IMR-90 (cell line): Measurements from ENCODE around the gene TAF10. TPM values are rescaled to one million over a fixed set of nuclear protein-coding genes. Genes with fewer than 3 reads are reported as not detected.

Experiments
- ATAC-seq: fragments of 200-7000 bp; cut with Tn5 transposase; 2 replicates; pipeline ENCODE4 v1.9.1; 2020; ENCODE audit warnings: low read depth, mild to moderate bottlenecking, moderate library complexity
- BruUV-seq: library from RNA; stranded (reverse); fragments of 400-500 nt; replicated peaks from 2 replicates; lab custom pipeline; 2021; lab: Mats Ljungman, UMichigan
- CTCF ChIA-PET: fragments of 300-600 bp; formaldehyde crosslinking; extraction: SDS; loops from one replicate; lab custom pipeline; 2021; ENCODE audit warnings: antibody characterized with exemption; lab: Yijun Ruan, JAX
- POLR2A ChIA-PET: fragments of 300-600 bp; sonication (Branson Sonifier 250); formaldehyde crosslinking; loops from one replicate; lab custom pipeline; 2022; ENCODE audit warnings: antibody characterized with exemption; ENCODE audit not compliant: unreplicated experiment; lab: Charles Lee
- DNase-seq: peaks from one replicate; pipeline ENCODE4 v3.0.0; 2013
- H2AFZ ChIP-seq: replicated peaks from 2 replicates; pipeline ENCODE3; 2013; ENCODE audit warnings: low read length, mild to moderate bottlenecking; ENCODE audit not compliant: poor library complexity
- H2AK5ac ChIP-seq: 2 replicates; pipeline ENCODE4 v1.6.1; 2013; ENCODE audit warnings: low read depth, low read length, inconsistent platforms
- H2AK9ac ChIP-seq: replicated peaks from 2 replicates; pipeline ENCODE3; 2013; ENCODE audit warnings: mild to moderate bottlenecking, low read depth, low read length, moderate library complexity; ENCODE audit not compliant: poor library complexity
- H2BK120ac ChIP-seq: 2 replicates; pipeline ENCODE4 v1.6.1; 2013; ENCODE audit warnings: low read depth, low read length, inconsistent platforms
- H2BK15ac ChIP-seq: 3 replicates; pipeline ENCODE4 v1.6.1; 2013; ENCODE audit warnings: low read depth, low read length, inconsistent platforms
- H2BK20ac ChIP-seq: 2 replicates; pipeline ENCODE4 v1.6.1; 2013; ENCODE audit warnings: low read depth, mild to moderate bottlenecking, inconsistent platforms, low read length, moderate library complexity
- H2BK5ac ChIP-seq: 2 replicates; pipeline ENCODE4 v1.6.1; 2013; ENCODE audit warnings: mild to moderate bottlenecking, low read depth, low read length, inconsistent platforms; ENCODE audit not compliant: poor library complexity, severe bottlenecking
- H3K14ac ChIP-seq: replicated peaks from 2 replicates; pipeline ENCODE4 v1.6.1; 2013; ENCODE audit warnings: low read depth, low read length, inconsistent platforms
- H3K18ac ChIP-seq: 2 replicates; pipeline ENCODE4 v1.6.1; 2013; ENCODE audit warnings: low read depth, low read length, control low read depth
- H3K23ac ChIP-seq: 2 replicates; pipeline ENCODE4 v1.6.1; 2013; ENCODE audit warnings: low read depth, low read length, inconsistent platforms
- H3K27ac ChIP-seq: 2 replicates; pipeline ENCODE4 v1.5.1; 2013; ENCODE audit warnings: mild to moderate bottlenecking, control low read depth, low read length; ENCODE audit not compliant: insufficient read depth
- H3K27me3 ChIP-seq: 2 replicates; pipeline ENCODE4 v1.6.1; 2013; ENCODE audit warnings: low read length; ENCODE audit not compliant: control insufficient read depth, insufficient read depth
- H3K36me3 ChIP-seq: 2 replicates; pipeline ENCODE4 v1.6.1; 2013; ENCODE audit warnings: low read length, mixed read lengths; ENCODE audit not compliant: control insufficient read depth, insufficient read depth
- H3K4ac ChIP-seq: 2 replicates; pipeline ENCODE4 v1.6.1; 2013; ENCODE audit warnings: low read depth, low read length, inconsistent platforms
- H3K4me1 ChIP-seq: 2 replicates; pipeline ENCODE4 v1.6.1; 2013; ENCODE audit warnings: low read length, mixed read lengths; ENCODE audit not compliant: control insufficient read depth, insufficient read depth
- H3K4me2 ChIP-seq: 2 replicates; pipeline ENCODE4 v1.6.1; 2013; ENCODE audit warnings: low read depth, mild to moderate bottlenecking, control low read depth, low read length, moderate library complexity
- H3K4me3 ChIP-seq: 2 replicates; pipeline ENCODE4 v1.5.1; 2013; ENCODE audit warnings: low read depth, mild to moderate bottlenecking, control low read depth, low read length, moderate library complexity; ENCODE audit not compliant: insufficient read depth
- H3K56ac ChIP-seq: 2 replicates; pipeline ENCODE4 v1.6.1; 2013; ENCODE audit warnings: low read length, inconsistent platforms; ENCODE audit not compliant: insufficient read depth; ENCODE audit errors: extremely low read depth
- H3K79me1 ChIP-seq, 2 experiments: 2 replicates each; pipeline ENCODE4 v1.6.1; 2013; ENCODE audit warnings: low read length in 2 of 2, inconsistent platforms in 1 of 2, low read depth in 1 of 2
- H3K9ac ChIP-seq: 2 replicates; pipeline ENCODE4 v1.6.1; 2013; ENCODE audit warnings: low read depth, low read length, control low read depth
- H3K9me1 ChIP-seq: 2 replicates; pipeline ENCODE4 v1.6.1; 2013; ENCODE audit warnings: low read length, inconsistent platforms; ENCODE audit not compliant: insufficient read depth
- H3K9me3 ChIP-seq: 2 replicates; pipeline ENCODE4 v1.6.1; 2013; ENCODE audit warnings: low read length; ENCODE audit not compliant: control insufficient read depth, insufficient read depth
- H4K20me1 ChIP-seq: 2 replicates; pipeline ENCODE4 v1.6.1; 2013; ENCODE audit warnings: low read length, inconsistent platforms; ENCODE audit not compliant: insufficient read depth
- H4K5ac ChIP-seq: 2 replicates; pipeline ENCODE4 v1.6.1; 2013; ENCODE audit warnings: mild to moderate bottlenecking, low read depth, low read length, control low read depth
- H4K8ac ChIP-seq, 2 experiments: 2 replicates each; pipeline ENCODE4 v1.6.1; 2013; ENCODE audit warnings: low read depth in 2 of 2, low read length in 2 of 2, control low read depth in 1 of 2, inconsistent platforms in 1 of 2
- H4K91ac ChIP-seq: 2 replicates; pipeline ENCODE4 v1.6.1; 2013; ENCODE audit warnings: low read depth, low read length, inconsistent platforms; ENCODE audit not compliant: insufficient read depth
- MAZ ChIP-seq: IDR thresholded peaks from 2 replicates; pipeline ENCODE4 v1.6.1; 2012; ENCODE audit warnings: low read depth, mild to moderate bottlenecking, low read length, improper control_type of control experiment, moderate library complexity, borderline replicate concordance
- MXI1 ChIP-seq: IDR thresholded peaks from 2 replicates; pipeline ENCODE4 v1.6.1; 2012; ENCODE audit warnings: low read depth, mild to moderate bottlenecking, low read length, moderate library complexity, borderline replicate concordance
- WGBS, 2 experiments: methylation state at CpG; one replicate each; pipeline versions ENCODE4 v1.1.5 to v1.1.7; 2013; ENCODE audit warnings: missing lambda C conversion rate in 2 of 2; ENCODE audit not compliant: insufficient read length in 1 of 2; ENCODE audit errors: extremely low coverage in 2 of 2; 5-methylcytosine and 5-hydroxymethylcytosine counted together
- dilution Hi-C: fragments of 300-500 bp; cut with HindIII; formaldehyde crosslinking; loops from one replicate; pipeline ENCODE4 v1.14.3; 2018; ENCODE audit warnings: low sequenced_read_pairs; ENCODE audit not compliant: unreplicated experiment
- in situ Hi-C: fragments of 300-500 bp; cut with MboI; formaldehyde crosslinking; loops from 3 replicates; pipeline ENCODE4 v1.14.3; 2019; ENCODE audit warnings: low sequenced_read_pairs, inconsistent platforms, mixed read lengths
- intact Hi-C: fragments of 100-400 bp; cut with micrococcal nuclease; formaldehyde crosslinking; loops from 2 replicates; pipeline ENCODE4 v1.10.0; 2022
- polyA plus RNA-seq, 3 experiments: library from polyadenylated mRNA; depleted of rRNA; stranded (reverse); fragments of >200 nt; gene quantifications; 2 replicates each; pipeline ENCODE4 v1.2.3, GENCODE V29; 2012; ENCODE audit warnings: low replicate concordance in 1 of 3
- total RNA-seq: library from RNA; depleted of rRNA; stranded (reverse); fragments of >200 nt; gene quantifications from 2 replicates; pipeline ENCODE4 v1.2.3, GENCODE V29; 2012; rRNA removed
- TF ChIP-seq, protein P1 (sequence below): fragments of 150-350 bp; IDR thresholded peaks from 2 replicates; pipeline ENCODE4 v1.6.1; 2016; ENCODE audit warnings: low read depth, mild to moderate bottlenecking, low read length, moderate library complexity, borderline replicate concordance

Gene TAF10
- total and polyA plus RNA-seq, 2 of the 4 experiments (the other 2 are of a cell fraction): 18.6 to 132 TPM

DNA sequence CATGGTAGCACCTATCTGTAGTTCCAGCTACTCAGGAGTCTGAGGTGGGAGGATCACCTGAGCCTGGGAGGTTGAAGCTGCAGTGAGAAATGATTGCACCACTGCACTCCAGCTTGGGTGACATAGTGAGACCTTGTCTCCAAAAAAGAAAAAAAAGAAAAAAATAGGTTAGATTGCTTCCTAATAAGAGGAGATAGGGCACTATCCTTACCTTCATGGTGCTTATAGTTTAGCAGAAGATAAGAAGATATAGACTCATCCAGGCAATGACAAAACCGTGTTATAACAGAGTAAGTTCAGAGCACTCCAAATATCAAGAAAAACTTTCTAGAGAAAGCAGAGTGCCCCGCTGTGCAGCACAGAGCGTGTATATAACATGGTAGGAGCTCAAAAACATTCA, 50.7 kb downstream of the TAF10 start:
- no peak for ATAC-seq
- H3K18ac ChIP-seq: no peak overlapping the region
- ChIA-PET POLR2A (no interaction called here), CTCF (no interaction called here)
- no peak overlapping the region for H2AK9ac ChIP-seq
- no peak overlapping the region for H2BK5ac ChIP-seq
- H4K8ac ChIP-seq: no peak overlapping the region
- H3K9ac ChIP-seq: no peak overlapping the region
- H3K23ac ChIP-seq: no peak overlapping the region
- H2AK5ac ChIP-seq: no peak overlapping the region
- DNase-seq: no peak
- intact Hi-C loops (no loop called here), dilution Hi-C loops (no loop called here), in situ Hi-C loops (no loop called here)
- no peaks in the 10 kb centered on the region for H3K27me3 ChIP-seq
- H3K4me2 ChIP-seq: no peak overlapping the region
- no peaks in the 10 kb centered on the region for H3K36me3 ChIP-seq
- no peak overlapping the region for H3K4ac ChIP-seq
- no TSS peak for BruUV-seq
- no peak overlapping the region for H2AFZ ChIP-seq
- H3K79me1 ChIP-seq: no peaks in the 10 kb centered on the region
- H3K14ac ChIP-seq: no peak overlapping the region
- H3K27ac ChIP-seq: no peak overlapping the region
- no peaks in the 10 kb centered on the region for H3K9me3 ChIP-seq
- no peak overlapping the region for H3K56ac ChIP-seq
- no peak overlapping the region for H4K91ac ChIP-seq
- H4K20me1 ChIP-seq: no peaks in the 10 kb centered on the region
- no peak overlapping the region for H2BK120ac ChIP-seq
- peaks cover 4% of the 10 kb centered on the region; the same call in 1 of the 2 replicates for H3K9me1 ChIP-seq
- no peak overlapping the region for H4K5ac ChIP-seq
- no CpG with 5 or more reads among the region's 3 CpGs for WGBS, 2 experiments
- H3K4me3 ChIP-seq: no peak overlapping the region
- H3K4me1 ChIP-seq: no peaks in the 10 kb centered on the region
- H2BK20ac ChIP-seq: no peak overlapping the region
- H2BK15ac ChIP-seq: no peak overlapping the region
- TF ChIP-seq MAZ (no peak), MXI1 (no peak)
- TF ChIP-seq, protein P1, sequence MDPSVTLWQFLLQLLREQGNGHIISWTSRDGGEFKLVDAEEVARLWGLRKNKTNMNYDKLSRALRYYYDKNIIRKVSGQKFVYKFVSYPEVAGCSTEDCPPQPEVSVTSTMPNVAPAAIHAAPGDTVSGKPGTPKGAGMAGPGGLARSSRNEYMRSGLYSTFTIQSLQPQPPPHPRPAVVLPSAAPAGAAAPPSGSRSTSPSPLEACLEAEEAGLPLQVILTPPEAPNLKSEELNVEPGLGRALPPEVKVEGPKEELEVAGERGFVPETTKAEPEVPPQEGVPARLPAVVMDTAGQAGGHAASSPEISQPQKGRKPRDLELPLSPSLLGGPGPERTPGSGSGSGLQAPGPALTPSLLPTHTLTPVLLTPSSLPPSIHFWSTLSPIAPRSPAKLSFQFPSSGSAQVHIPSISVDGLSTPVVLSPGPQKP: no peak

Other genes starting within 250 kb of the TAF10 start
- 17.5 and 19.5 TPM in 2 replicates for gene SMPD1, start 221.7 kb downstream of the TAF10 start, total RNA-seq
- 108 and 118 TPM in 2 replicates for gene SMPD1, start 221.7 kb downstream of the TAF10 start, polyA plus RNA-seq (2012; rRNA removed)
- 39.4 and 40.3 TPM in 2 replicates for gene APBB1, start 193.1 kb downstream of the TAF10 start, total RNA-seq
- 44.1 and 45.7 TPM in 2 replicates for gene APBB1, start 193.1 kb downstream of the TAF10 start, polyA plus RNA-seq (2012; rRNA removed)
- 0.36 and 0.56 TPM in 2 replicates for gene HPX, start 171.2 kb downstream of the TAF10 start, total RNA-seq
- gene HPX, start 171.2 kb downstream of the TAF10 start, polyA plus RNA-seq (2012; rRNA removed): 1.4 and 1.5 TPM in 2 replicates
- gene TRIM3, start 138.3 kb downstream of the TAF10 start, total RNA-seq: 13.8 and 14.2 TPM in 2 replicates
- 22.3 and 23.7 TPM in 2 replicates for gene TRIM3, start 138.3 kb downstream of the TAF10 start, polyA plus RNA-seq (2012; rRNA removed)
- gene ARFIP2, start 130.9 kb downstream of the TAF10 start, total RNA-seq: 76.7 and 84.4 TPM in 2 replicates
- gene ARFIP2, start 130.9 kb downstream of the TAF10 start, polyA plus RNA-seq (2012; rRNA removed): 91.9 and 93.9 TPM in 2 replicates
- 24.7 and 27.5 TPM in 2 replicates for gene TIMM10B, start 130.7 kb downstream of the TAF10 start, total RNA-seq
- gene TIMM10B, start 130.7 kb downstream of the TAF10 start, polyA plus RNA-seq (2012; rRNA removed): 22.8 and 27.1 TPM in 2 replicates
- 1.4 and 1.8 TPM in 2 replicates for gene DNHD1, start 114.9 kb downstream of the TAF10 start, total RNA-seq
- gene DNHD1, start 114.9 kb downstream of the TAF10 start, polyA plus RNA-seq (2012; rRNA removed): 3.0 and 3.6 TPM in 2 replicates
- gene RRP8, start 8.6 kb downstream of the TAF10 start, total RNA-seq: 11.1 and 11.5 TPM in 2 replicates
- gene RRP8, start 8.6 kb downstream of the TAF10 start, polyA plus RNA-seq (2012; rRNA removed): 9.0 and 10.8 TPM in 2 replicates
- 272 and 339 TPM in 2 replicates for gene ILK, start 8.4 kb downstream of the TAF10 start, total RNA-seq
- gene ILK, start 8.4 kb downstream of the TAF10 start, polyA plus RNA-seq (2012; rRNA removed): 367 and 389 TPM in 2 replicates
- 16.7 and 33.5 TPM in 2 replicates for gene TPP1, start 7.2 kb upstream of the TAF10 start, total RNA-seq
- 66.2 and 108 TPM in 2 replicates for gene TPP1, start 7.2 kb upstream of the TAF10 start, polyA plus RNA-seq (2012; rRNA removed)
- 1.4 and 1.7 TPM in 2 replicates for gene DCHS1, start 43.6 kb upstream of the TAF10 start, total RNA-seq
- 3.3 and 3.8 TPM in 2 replicates for gene DCHS1, start 43.6 kb upstream of the TAF10 start, polyA plus RNA-seq (2012; rRNA removed)
- 65.8 and 70.3 TPM in 2 replicates for gene MRPL17, start 71.1 kb upstream of the TAF10 start, total RNA-seq
- gene MRPL17, start 71.1 kb upstream of the TAF10 start, polyA plus RNA-seq (2012; rRNA removed): 85.2 and 97.5 TPM in 2 replicates
- gene OR2AG2, start 159.8 kb upstream of the TAF10 start, total RNA-seq: 0.28 and 0.54 TPM in 2 replicates
- gene OR2AG2, start 159.8 kb upstream of the TAF10 start, polyA plus RNA-seq (2012; rRNA removed): 0.22 and 0.29 TPM in 2 replicates
- gene OR2AG1, start 170.8 kb upstream of the TAF10 start, total RNA-seq: not detected in 2 replicates
- gene OR2AG1, start 170.8 kb upstream of the TAF10 start, polyA plus RNA-seq (2012; rRNA removed): not detected in 2 replicates
- gene OR6A2, start 187.5 kb upstream of the TAF10 start, total RNA-seq: 0.56 and 0.72 TPM in 2 replicates
- 0.07 TPM in 1 of 2 replicates, not detected in the other for gene OR6A2, start 187.5 kb upstream of the TAF10 start, polyA plus RNA-seq (2012; rRNA removed)
- not detected in 2 replicates for gene OR10A5, start 233.5 kb upstream of the TAF10 start, total RNA-seq
- not detected in 2 replicates for gene OR10A5, start 233.5 kb upstream of the TAF10 start, polyA plus RNA-seq (2012; rRNA removed)